GM06990 (cell line): Measurements from ENCODE around the gene LRP1B.
A peak's percentile ranks its signal among the peaks of the same experiment; 100 is the strongest.

Experiments used
- DNase-seq: peaks from one replicate; pipeline ENCODE4 v3.0.0-alpha.2; 2011; ENCODE audit not compliant: insufficient read length; ENCODE audit errors: extremely low read depth
- H3K27me3 ChIP-seq: replicated peaks from 2 replicates; pipeline ENCODE4 v1.6.0; 2011; ENCODE audit warnings: low read length; ENCODE audit not compliant: control insufficient read depth, insufficient read depth
- H3K36me3 ChIP-seq: 2 replicates; pipeline ENCODE4 v1.5.1; 2011; ENCODE audit warnings: low read length; ENCODE audit not compliant: control insufficient read depth, insufficient read depth
- H3K4me3 ChIP-seq: replicated peaks from 2 replicates; pipeline ENCODE4 v1.5.1; 2011; ENCODE audit warnings: low read depth, mild to moderate bottlenecking, control low read depth, low read length
- TF ChIP-seq, protein P1 (sequence below): IDR thresholded peaks from 2 replicates; pipeline ENCODE4 v1.5.1; 2011; ENCODE audit warnings: low read length, control low read depth, mild to moderate bottlenecking, inconsistent platforms; ENCODE audit not compliant: insufficient read depth, poor library complexity, severe bottlenecking

LRP1B gene

GRCh38 chr2:141411419-141411818, 719.4 kb downstream of the LRP1B start:
- no peak for DNase-seq
- no peak overlapping the region for H3K4me3 ChIP-seq
- TF ChIP-seq, protein P1, sequence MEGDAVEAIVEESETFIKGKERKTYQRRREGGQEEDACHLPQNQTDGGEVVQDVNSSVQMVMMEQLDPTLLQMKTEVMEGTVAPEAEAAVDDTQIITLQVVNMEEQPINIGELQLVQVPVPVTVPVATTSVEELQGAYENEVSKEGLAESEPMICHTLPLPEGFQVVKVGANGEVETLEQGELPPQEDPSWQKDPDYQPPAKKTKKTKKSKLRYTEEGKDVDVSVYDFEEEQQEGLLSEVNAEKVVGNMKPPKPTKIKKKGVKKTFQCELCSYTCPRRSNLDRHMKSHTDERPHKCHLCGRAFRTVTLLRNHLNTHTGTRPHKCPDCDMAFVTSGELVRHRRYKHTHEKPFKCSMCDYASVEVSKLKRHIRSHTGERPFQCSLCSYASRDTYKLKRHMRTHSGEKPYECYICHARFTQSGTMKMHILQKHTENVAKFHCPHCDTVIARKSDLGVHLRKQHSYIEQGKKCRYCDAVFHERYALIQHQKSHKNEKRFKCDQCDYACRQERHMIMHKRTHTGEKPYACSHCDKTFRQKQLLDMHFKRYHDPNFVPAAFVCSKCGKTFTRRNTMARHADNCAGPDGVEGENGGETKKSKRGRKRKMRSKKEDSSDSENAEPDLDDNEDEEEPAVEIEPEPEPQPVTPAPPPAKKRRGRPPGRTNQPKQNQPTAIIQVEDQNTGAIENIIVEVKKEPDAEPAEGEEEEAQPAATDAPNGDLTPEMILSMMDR = no peak
- no peaks in the 10 kb centered on the region for H3K27me3 ChIP-seq
- H3K36me3 ChIP-seq = no peaks in the 10 kb centered on the region

GRCh38 chr2:141399270-141399669, 731.5 kb downstream of the LRP1B start:
- Histone ChIP-seq H3K4me3 (no peak overlapping the region), H3K27me3 (no peaks in the 10 kb centered on the region), H3K36me3 (no peaks in the 10 kb centered on the region)
- TF ChIP-seq, protein P1 = peak; percentile 62
- DNase-seq = no peak

DNA sequence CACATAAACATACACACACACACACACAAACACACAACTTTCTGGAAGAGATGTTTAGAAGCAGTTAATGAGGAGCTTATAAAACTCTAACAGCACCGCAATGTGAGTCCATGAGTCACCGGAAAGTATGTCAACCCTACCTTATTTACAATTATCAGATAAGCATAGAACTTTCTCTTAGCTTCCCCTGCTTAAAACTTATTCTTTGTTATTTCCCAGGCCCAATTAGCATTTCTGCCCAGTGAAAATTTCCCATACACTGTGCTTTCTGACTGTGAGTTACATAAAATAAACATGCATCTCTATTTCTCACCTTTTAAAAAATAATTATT, 737.6 kb downstream of the LRP1B start:
- H3K27me3 ChIP-seq = no peaks in the 10 kb centered on the region
- TF ChIP-seq, protein P1 = no peak

DNA sequence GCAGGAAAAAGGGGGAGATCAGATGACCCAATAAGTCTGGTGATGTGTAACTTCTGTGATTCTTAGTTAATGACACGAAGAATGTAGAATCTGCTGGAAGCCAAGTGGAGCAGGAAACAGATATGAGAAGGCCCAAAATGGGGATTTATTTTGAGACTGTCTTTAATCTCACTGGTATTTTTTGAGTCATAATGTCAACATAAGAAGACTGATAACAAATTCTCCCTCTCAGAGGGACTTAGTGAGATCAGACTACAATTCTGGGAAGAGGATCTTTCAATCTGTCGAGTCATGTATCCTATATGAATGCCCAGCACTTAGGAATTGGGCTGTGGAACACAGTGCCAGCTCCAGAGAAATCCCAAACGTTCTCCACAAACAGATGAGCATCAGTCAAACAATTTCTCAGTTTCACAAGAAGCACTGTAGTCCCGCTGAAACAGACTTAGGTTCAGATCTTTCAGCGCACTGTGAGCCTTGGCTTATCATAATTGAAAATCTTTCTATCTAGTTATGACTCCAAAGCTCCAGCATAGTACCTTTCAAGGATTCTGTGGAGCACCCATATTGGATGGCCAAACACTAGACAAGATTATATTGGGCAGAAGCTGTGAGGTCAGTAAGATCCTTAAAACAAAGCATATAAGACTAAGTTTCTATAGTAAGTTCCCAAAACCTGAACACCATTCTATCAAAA, 738.2 kb downstream of the LRP1B start:
- H3K36me3 ChIP-seq = no peaks in the 10 kb centered on the region
- H3K4me3 ChIP-seq = no peak overlapping the region
- no peak for DNase-seq
- no peaks in the 10 kb centered on the region for H3K27me3 ChIP-seq
- TF ChIP-seq, protein P1 = no peak

More for the DNA sequence above, 737.6 kb downstream of the LRP1B start:
- DNase-seq = no peak
- H3K36me3 ChIP-seq = no peaks in the 10 kb centered on the region
- no peak overlapping the region for H3K4me3 ChIP-seq

- Histone ChIP-seq H3K4me3 (no peak overlapping the region), H3K27me3 (no peaks in the 10 kb centered on the region), H3K36me3 (no peaks in the 10 kb centered on the region)
- TF ChIP-seq, protein P1 = no peak
- no peak for DNase-seq
These were observed 744.6 kb downstream of the LRP1B start for GRCh38 chr2:141386168-141386567.

DNA sequence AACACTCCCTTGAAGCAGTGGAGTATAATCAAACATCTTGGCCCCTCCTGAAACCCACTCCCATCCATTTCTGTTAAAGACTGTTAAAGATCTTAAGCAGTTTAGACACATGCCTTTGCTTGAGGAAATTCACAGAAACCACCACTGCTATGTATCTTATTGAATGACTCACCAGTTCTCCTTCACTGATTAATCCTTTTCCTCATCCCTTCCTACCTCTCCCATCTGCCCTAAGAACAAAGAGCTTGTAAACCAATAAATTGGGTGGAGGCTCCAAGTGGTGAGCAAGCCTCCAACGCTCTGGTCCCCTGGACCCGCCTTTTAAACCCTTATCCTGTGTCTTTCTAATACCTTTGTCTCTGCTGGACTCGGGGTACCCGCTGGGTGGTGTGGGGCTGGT, 746.1 kb downstream of the LRP1B start:
- no peak overlapping the region for H3K4me3 ChIP-seq
- TF ChIP-seq, protein P1 = no peak
- DNase-seq = no peak
- no peaks in the 10 kb centered on the region for H3K27me3 ChIP-seq
- H3K36me3 ChIP-seq = no peaks in the 10 kb centered on the region
